GM19452 (cell line): Measurements from ENCODE around the gene TSPAN15.
"Not testable (repeated sequence)": the region's sequence is repeated elsewhere in the genome, so short reads cannot be mapped to it uniquely, and the experiment has no call there.

Experiments used
- ATAC-seq: cut with Tn5 transposase; IDR thresholded peaks from one replicate; pipeline ENCODE4 v1.9.1; 2021; ENCODE audit not compliant: unreplicated experiment

The TSPAN15 gene

GRCh38 chr10:69483963-69484362 lies 32.7 kb downstream of the TSPAN15 start:
- no peak for ATAC-seq

- no peak for ATAC-seq
Measured at GRCh38 chr10:69484736-69485135, 33.5 kb downstream of the TSPAN15 start.

DNA sequence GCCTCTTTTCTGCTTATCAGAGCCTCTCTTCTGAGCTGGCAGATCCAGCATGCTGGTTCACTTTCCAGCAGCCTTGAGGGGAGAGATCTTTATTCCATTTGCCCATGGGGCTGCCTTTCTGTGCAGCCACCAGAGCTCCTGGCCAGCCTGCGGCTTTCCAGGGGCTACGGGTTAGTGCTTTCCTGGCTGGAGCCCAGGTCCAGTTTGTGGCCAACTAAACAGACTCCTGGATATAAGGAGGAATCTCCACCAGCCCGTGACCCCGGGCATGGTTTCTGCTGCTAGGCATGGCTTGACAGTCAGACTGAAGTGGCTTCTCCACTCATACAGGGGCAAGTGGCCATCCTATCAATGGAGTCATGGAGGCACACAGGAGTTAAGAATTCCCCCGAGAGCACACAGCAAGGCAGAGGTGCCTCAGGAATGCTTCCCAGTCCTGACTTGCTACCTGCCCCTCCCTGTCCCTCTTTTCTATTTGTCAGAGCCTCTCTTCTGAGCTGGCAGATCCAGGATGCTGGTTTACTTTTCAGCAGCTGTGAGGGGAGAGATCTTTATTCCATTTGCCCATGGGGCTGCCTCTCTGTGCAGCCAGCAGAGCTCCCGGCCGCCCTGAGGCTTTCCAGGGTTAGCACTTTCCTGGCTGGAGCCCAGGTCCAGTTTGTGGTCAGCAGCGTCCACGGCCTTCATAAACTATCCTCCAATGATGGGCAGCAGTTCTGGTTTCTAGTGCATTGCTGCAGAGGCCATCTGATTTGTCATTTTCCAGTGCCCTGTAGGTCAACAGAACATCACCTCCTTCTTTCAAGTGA lies 35.9 kb downstream of the TSPAN15 start:
- ATAC-seq, result no peak

GRCh38 chr10:69488149-69488844 lies 37.0 kb downstream of the TSPAN15 start:
- not testable (repeated sequence) for ATAC-seq

GRCh38 chr10:69488856-69489255 lies 37.6 kb downstream of the TSPAN15 start:
- not testable (repeated sequence) for ATAC-seq

DNA sequence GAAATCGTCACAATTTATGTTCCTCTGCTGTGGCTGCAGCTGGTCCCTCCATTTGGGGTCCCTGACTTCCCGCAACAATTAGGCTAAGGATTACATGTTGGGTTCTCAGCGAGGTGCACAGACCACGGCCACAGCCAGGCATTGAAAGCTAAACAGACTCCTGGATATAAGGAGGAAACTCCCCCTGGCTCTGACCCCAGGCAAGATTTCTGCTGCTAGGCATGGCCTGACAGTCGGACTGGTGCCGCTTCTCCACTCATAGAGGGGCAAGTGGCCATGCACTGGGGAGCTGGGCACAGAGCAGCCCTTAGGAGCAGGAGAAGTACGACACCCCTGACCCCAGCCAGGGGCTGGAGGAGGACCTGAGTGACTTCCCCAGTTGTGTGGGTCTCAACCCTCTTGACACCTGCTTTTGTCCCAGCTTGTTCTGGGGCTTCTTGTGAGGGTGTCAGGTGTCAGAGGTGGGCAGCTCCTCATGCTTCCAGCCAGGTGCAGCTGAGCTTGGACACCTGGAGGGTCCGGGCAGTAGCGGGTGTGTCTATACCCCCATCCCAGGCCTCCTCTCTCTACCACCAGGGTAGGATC lies 38.3 kb downstream of the TSPAN15 start:
- no peak for ATAC-seq

GRCh38 chr10:69490876-69491275 lies 39.6 kb downstream of the TSPAN15 start:
- ATAC-seq, result no peak

GRCh38 chr10:69491611-69492010 lies 40.3 kb downstream of the TSPAN15 start:
- ATAC-seq, result no peak

DNA sequence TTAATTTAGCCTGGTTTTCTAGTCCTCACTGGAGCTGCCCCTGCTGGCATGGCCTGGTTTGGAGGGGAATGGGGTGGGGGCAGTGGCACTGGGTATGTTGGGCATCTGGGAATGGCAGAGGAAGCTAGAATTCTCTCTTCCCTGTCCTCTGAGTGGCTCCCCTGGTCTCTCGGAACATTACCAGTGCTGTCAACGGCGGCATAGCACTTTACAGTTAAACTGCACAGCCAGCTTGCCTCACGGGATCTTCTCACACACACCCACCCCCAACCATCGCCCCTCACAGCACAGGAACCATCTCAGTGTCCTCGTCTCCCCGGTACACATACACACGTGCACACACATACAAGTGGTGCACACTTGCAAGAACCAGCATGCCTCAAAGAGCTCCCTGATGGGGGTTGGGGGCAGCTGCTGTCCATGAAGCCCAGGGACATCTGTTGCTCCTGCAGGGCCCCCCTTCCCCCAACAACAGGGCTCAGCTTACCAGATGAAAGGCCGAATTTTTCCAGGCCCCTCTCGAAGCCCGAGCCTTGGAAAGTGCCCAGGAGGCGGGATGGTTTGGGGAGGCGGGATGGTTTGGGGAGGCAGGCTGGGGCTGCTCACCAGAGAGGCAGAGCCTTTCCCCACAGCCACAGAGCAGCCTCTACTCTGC lies 41.0 kb downstream of the TSPAN15 start:
- ATAC-seq, result no peak

DNA sequence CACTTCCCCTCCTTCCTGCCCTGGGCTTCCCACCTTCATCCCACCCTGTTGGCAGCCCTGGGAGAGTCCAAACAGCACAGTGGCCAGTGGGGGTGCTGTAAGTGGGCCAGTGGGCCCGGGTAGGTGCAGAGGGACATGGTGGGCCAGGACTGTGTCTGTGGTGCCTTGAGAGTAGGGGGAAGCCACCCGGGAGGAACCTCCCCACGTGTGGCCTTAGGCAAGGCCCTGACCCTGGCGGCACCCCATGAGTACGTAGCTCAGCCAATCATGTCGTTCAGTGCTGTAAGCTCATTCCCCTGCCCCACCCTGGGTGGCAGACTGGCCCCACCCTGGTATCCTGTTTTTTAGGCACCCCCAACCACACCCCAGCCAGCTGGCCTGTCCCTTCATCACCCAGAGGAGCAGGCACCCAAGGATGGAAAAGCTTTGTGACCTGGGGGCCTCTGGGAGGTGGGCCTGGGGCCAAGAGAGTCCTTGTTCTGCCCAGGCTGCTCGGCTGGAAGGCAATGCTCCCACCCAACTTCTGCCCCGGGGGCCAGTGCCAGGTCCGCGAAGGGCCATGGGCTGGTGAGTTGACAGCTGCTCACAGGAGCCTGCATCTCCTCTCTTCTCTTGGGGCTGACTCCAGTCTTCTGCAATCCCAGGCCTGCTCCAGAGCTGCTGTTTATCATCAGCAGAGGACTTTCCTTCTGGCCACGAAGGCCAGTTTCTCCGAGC lies 41.6 kb downstream of the TSPAN15 start:
- no peak for ATAC-seq

DNA sequence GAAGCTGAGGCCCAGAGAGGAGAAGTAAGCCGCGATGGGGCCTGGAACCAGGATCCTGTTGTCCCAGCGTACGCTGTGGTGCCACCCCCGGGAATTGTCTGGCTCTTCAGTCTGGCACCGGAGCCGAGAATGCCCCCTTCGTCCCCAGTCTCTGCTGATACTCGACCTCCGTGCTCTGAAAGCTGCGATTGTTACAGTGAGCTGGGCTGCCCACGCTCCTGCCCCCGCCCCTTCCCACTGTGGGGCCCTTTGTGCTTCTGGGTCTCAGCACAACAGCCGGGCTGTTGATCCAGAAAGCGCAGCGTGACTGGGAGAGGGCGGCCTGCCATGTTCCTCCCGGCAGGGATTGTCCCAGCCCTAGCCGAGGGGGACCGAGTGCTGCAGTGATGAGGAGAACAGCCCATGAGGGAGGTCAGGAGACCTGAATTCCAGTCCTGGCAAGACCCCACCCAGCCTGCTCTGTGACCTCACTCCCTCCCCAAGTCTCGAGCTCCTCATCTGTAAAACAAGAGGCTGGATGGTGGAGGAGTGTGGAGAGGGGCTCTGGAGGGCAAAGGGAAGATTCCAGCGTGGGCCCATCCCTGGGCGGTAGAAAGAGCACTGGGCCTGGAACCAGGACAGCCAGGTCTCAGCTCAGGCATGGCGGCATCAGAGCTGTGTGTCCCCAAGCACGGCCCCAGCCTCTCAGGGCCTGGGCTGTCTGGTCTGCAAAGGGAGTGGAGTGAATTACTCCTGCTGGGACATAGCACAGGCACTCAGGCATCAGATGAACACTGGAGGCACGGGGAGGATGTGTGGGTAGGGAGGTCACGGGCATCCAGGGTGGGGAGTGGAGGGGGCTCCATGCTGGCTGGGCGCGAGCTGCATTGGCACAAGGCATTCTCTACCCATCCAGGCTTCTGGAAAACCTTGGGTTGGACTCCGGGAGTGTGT lies 43.6 kb downstream of the TSPAN15 start:
- no peak for ATAC-seq

GRCh38 chr10:69495666-69496065 lies 44.4 kb downstream of the TSPAN15 start:
- no peak for ATAC-seq

GRCh38 chr10:69496352-69497230 lies 45.3 kb downstream of the TSPAN15 start:
- ATAC-seq, result no peak

- ATAC-seq, result no peak
Measured at GRCh38 chr10:69497231-69497561, 45.9 kb downstream of the TSPAN15 start.

DNA sequence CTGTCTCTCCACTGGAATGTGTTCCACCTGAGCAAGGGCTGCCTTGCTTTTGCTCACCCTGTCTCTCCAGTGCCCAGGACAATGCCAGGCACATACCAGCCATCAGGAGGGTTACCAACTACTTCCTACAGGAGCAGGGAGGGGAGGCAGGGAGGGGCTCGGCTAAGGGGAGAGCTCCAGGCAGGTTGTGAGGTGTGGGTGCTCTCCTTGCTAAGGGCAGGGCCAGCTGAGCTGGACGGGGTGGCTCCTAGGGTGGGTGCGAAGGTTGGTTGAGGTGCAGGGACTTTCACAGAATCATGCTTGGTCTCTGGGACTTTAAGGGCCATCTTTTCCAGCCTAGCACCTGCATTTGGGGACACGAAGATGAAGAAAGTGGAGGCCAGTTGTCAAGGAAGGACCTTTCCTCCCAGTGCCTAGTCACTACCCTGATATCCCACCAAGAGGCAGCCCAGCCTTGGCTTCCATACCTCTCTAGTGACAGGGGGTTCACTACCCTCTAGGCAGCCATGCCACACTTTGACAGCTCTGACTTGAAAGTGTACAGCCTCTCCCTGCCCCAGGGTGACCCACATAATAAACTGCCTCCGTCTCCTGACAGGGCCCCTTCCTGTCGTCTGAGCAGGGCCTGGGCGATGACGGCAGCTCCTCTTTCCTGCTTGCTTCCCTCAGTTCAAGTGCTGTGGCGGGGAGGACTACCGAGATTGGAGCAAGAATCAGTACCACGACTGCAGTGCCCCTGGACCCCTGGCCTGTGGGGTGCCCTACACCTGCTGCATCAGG lies 46.5 kb downstream of the TSPAN15 start:
- no peak for ATAC-seq

GRCh38 chr10:69498711-69499471 lies 47.6 kb downstream of the TSPAN15 start:
- ATAC-seq, result no peak
